ENCODE data around the gene ARHGEF6.

The ARHGEF6 gene

DNA sequence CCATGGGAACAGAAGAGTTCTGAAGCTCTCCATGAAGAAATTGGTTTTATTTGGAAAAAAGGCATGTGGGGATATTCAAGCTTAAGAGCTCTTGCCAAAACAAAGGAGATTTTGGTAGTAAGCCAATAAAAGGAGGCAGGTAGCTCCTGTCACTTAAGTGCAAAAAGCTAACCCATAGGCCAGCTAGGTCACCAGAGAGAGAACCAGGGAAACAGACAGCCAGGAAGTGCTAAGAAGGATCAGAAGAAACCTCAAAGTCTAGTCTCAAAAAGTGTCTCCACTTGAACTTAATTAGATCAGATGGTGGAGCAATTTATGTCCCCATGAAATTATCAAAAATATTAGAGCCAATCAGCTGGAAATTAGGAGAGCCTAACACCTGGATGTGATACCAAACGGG lies 83.6 kb downstream of the ARHGEF6 start:
- no peak for DNase-seq (ENCODE audit: extremely low read depth in 1 of 2, low read depth in 1 of 2)

- DNase-seq (ENCODE audit: extremely low read depth in 1 of 2, low read depth in 1 of 2), result no peak
Observed at GRCh38 chrX:136694431-136695087, 86.2 kb downstream of the ARHGEF6 start.

GRCh38 chrX:136692271-136692670 lies 88.5 kb downstream of the ARHGEF6 start:
- no peak for DNase-seq (ENCODE audit: extremely low read depth in 1 of 2, low read depth in 1 of 2)

- no peak for DNase-seq (ENCODE audit: extremely low read depth in 1 of 2, low read depth in 1 of 2)
Observed at GRCh38 chrX:136691028-136691809, 89.5 kb downstream of the ARHGEF6 start.

DNA sequence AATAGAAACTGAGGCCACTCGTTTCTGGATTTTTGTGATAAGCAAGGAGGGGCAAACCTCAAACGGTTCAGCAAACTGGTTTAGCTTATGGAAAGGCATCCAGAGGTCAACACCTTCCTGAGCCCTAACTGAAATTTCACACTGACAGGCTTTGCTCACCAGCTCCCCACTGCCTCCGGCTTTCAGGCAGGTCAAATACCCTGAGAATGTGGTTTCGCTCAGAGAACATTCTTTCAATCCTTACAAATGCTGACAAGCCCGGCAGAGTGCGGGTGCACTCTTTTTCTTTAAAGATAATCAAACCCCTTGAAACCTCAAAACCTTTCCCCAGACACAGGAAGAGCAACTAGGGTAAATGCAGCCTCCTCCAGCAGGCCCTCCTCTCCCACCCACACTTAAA lies 91.3 kb downstream of the ARHGEF6 start:
- no peak for DNase-seq (ENCODE audit: extremely low read depth in 1 of 2, low read depth in 1 of 2)

DNA sequence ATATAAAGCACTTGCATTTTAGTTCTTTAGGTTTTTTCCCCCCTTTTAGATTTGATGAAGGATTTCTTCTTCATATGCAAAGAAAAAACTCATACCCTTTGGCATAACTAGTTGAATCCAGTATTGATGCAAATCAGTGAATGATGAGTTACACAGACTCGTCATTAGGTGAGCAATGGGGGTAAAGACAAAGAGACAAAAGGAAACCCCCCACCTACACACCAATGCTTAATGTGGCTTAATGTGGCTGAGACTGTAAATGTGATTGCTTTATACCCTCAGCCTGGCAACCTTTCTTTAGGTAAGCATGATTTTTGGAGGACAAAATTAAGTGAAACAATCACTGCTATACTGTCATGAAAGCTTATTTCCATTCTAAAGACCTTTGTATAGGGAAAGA lies 93.3 kb downstream of the ARHGEF6 start:
- no peak for DNase-seq (ENCODE audit: extremely low read depth in 1 of 2, low read depth in 1 of 2)

GRCh38 chrX:136684120-136684519 lies 96.6 kb downstream of the ARHGEF6 start:
- no peak for DNase-seq (ENCODE audit: extremely low read depth in 1 of 2, low read depth in 1 of 2)

GRCh38 chrX:136679531-136679930 lies 101.2 kb downstream of the ARHGEF6 start:
- DNase-seq (ENCODE audit: extremely low read depth in 1 of 2, low read depth in 1 of 2), result no peak

- DNase-seq (ENCODE audit: extremely low read depth in 1 of 2, low read depth in 1 of 2), result no peak
Observed at GRCh38 chrX:136674270-136674985, 106.3 kb downstream of the ARHGEF6 start.

DNA sequence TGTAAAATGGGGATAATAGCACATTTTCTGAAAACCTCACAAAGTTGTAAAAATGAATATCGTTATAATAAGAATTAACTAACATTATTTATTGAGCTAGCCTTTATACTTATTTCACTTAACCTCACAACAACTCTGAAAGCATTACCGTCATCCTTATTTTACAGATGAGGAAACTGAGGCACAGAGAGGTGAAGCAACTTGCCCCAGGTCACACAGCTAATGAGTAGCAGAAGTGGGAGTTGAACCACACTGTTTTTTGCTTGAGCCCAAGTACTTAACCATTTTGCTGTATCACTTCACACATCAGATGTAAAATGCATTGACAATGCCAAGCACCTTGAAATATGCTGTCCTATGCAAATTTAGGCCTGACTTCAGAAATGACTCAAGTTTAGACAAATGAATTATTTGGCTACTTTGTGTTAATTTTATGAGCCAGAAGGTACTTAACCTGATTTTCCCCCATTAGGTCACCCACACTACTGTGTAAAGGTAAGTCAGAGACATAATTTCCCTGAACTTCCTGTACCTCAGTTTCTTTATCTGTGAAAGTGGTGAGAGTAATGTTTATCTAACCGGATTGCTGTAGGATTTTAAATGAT lies 109.6 kb downstream of the ARHGEF6 start:
- DNase-seq (ENCODE audit: extremely low read depth in 1 of 2, low read depth in 1 of 2), result no peak

DNA sequence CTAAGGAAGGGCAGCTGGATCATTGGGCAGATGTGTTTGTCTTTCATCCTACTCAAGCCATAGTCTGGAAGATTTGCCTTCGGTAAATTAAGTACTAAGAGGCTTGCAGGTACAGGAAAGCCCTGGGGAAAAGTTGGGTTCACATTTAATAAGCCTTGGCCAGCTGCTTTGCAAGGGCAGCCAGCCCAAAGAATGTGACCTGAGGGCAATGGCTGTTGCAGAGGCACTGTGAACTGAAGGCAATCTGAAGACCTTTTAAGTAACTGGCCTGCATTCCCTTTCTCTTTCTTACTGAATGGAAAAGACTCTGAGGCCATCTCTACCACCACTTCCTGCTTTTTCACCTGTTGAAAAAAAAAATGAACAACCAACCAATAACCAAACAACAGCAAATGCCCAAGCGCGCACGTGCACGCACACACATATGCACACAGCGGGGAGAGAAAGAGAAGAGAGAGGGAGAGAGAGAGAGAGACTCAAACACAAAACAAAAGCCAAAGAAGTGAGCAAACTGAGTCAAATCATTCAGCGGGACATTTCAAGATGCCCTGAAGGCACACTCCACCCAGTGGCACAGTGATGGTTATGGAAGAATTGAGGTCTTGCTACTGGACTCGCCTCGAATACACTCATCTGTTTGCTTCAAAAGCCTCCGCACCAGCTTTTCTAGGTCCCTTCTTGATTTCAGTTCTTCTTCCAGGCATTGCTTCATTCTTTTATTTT lies 113.1 kb downstream of the ARHGEF6 start:
- no peak for DNase-seq (ENCODE audit: extremely low read depth in 1 of 2, low read depth in 1 of 2)

- DNase-seq (ENCODE audit: extremely low read depth in 1 of 2, low read depth in 1 of 2), result no peak
Observed at GRCh38 chrX:136666088-136666487, 114.6 kb downstream of the ARHGEF6 start.

DNA sequence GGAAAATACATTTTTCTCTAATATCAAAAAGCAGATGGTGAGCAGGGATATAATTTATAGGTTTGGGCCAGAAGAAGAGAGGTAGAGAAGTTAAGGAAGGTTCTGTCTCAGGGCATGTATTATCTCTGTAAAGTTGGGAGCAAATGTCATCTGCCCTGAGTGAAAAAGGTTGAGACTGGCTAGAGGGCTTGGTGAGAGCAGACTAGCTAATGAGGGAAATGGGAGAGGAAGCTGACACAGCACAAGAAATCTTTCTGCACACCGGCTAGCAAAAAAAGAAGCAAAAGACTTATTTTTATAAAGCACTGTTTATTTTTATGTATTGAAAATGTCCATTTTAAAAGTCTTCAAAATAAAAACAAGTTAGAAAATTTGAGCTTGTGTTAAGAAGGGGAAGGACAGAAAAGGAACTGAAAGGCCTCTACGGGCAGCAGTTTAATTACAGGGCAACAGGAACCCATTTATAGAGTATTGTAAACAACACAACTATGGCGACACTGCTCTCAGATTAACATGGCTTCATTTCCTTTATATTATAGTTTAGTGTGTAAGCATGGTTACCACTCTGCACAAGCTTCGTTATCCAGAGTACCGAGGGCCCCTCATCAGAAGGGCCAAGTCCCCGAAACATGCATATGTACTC lies 115.4 kb downstream of the ARHGEF6 start:
- no peak for DNase-seq (ENCODE audit: extremely low read depth in 1 of 2, low read depth in 1 of 2)

GRCh38 chrX:136662976-136663375 lies 117.8 kb downstream of the ARHGEF6 start:
- no peak for DNase-seq (ENCODE audit: extremely low read depth in 1 of 2, low read depth in 1 of 2)

- DNase-seq (ENCODE audit: extremely low read depth in 1 of 2, low read depth in 1 of 2), result no peak
Observed at GRCh38 chrX:136662104-136662503, 118.6 kb downstream of the ARHGEF6 start.

DNA sequence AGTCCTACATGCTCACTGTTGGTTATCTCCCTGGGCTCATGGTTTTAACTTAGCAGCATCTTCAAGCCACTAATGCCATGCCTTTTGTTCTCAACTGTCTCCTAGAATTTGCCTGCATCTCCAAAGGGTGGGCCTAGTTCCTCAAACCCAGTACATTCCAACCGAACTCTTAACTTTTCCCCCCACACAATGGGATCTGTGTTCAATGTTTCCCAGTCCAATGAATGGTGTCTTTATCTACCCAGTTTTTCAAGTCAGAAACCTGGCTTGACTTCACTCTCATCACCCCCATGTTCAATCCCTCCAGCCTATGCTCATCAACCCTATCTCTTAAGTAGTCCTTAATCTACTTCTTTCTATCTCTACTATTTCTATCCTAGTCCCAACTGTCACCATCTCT lies 119.8 kb downstream of the ARHGEF6 start:
- no peak for DNase-seq (ENCODE audit: extremely low read depth in 1 of 2, low read depth in 1 of 2)

DNA sequence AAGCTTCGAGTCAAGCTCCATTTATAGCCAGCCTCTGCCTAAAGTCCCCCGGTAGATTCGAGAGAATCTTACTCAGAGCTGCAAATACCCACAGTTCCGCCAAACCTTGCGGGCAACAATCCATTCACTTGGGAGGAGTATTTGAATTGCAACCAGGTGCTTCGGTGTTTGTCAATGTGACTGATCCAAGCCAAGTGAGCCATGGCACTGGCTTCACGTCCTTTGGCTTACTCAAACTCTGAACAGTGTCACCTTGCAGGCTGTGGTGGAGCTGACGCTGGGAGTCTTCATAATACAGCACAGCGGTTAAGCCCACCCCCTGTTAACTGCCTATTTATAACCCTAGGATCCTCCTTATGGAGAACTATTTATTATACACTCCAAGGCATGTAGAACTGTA lies 121.6 kb downstream of the ARHGEF6 start:
- no peak for DNase-seq (ENCODE audit: extremely low read depth in 1 of 2, low read depth in 1 of 2)

GRCh38 chrX:136658151-136658550 lies 122.6 kb downstream of the ARHGEF6 start:
- DNase-seq (ENCODE audit: extremely low read depth in 1 of 2, low read depth in 1 of 2), result no peak

DNA sequence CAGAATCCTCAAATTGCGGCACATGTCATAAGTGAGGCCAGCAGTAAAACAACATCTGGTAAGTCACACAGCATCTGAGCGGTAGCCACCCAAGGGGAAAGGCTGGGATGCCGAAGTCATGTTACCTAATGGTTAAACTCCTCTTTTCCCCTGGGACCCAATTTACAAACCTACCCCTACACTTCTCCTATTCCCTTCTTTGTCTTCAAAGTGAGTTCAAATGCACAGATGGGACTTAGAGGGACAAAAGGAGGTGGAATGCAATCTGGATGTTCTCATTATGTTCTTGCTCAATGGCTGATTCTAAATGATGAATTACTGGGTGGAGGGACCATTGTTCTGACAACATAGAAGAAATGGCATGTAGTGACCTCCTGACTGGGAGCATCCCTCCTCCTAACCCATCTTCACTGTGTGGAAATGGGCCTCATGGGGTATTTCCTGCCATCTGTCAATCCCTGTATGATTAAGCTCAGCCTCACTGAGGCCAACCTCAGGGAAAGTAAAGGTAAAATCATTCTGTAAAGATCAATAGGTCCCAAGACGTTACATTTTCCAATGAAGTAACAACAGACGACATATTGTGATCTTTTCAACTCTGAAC lies 124.3 kb downstream of the ARHGEF6 start:
- DNase-seq (ENCODE audit: extremely low read depth in 1 of 2, low read depth in 1 of 2), result no peak

All from stimulated activated CD8-positive, alpha-beta memory T cell treated with anti-CD3 and anti-CD28 coated beads, Interleukin-7, amount 100 ng/mL, for 48 hours (primary cell).